ENCODE results near the gene RAB28.

Gene RAB28

GRCh38 chr4:13483136-13483767, 888 bp downstream of the RAB28 start:
- no peak for ATAC-seq

GRCh38 chr4:13481569-13481968, 2.6 kb downstream of the RAB28 start:
- Mint-ChIP-seq H3K9me3 (no peaks in the 10 kb centered on the region), H3K27me3 (no peaks in the 10 kb centered on the region), H3K4me1 (peaks cover 36% of the 10 kb centered on the region), H3K36me3 (ENCODE audit: low read depth) (peaks cover 5% of the 10 kb centered on the region), H3K27ac (no peak overlapping the region), H3K4me3 (peak overlapping the region; percentile 47)
- DNase-seq, result no peak
- ATAC-seq, result no peak

More at GRCh38 chr4:13483136-13483767, 888 bp downstream of the RAB28 start:
- Mint-ChIP-seq H3K9me3 (no peaks in the 10 kb centered on the region), H3K27me3 (peaks cover 6% of the 10 kb centered on the region), H3K36me3 (ENCODE audit: low read depth) (peaks cover 3% of the 10 kb centered on the region), H3K4me1 (peaks cover 34% of the 10 kb centered on the region), H3K27ac (peak overlapping the region; percentile 52), H3K4me3 (peak overlapping the region; percentile 86)
- no peak for DNase-seq

GRCh38 chr4:13478707-13479106, 5.4 kb downstream of the RAB28 start:
- Mint-ChIP-seq H3K27ac (no peak overlapping the region), H3K9me3 (no peaks in the 10 kb centered on the region), H3K27me3 (no peaks in the 10 kb centered on the region), H3K4me1 (peaks cover 37% of the 10 kb centered on the region), H3K36me3 (ENCODE audit: low read depth) (peaks cover 9% of the 10 kb centered on the region), H3K4me3 (no peak overlapping the region)
- no peak for ATAC-seq
- no peak for DNase-seq

- Mint-ChIP-seq H3K4me1 (peaks cover 33% of the 10 kb centered on the region), H3K27me3 (no peaks in the 10 kb centered on the region)
Measured at GRCh38 chr4:13478131-13478530, 6.0 kb downstream of the RAB28 start.

GRCh38 chr4:13476915-13477314, 7.2 kb downstream of the RAB28 start:
- ATAC-seq (peak; percentile 63), DNase-seq (no peak)
- Mint-ChIP-seq H3K27me3 (no peaks in the 10 kb centered on the region), H3K36me3 (ENCODE audit: low read depth) (peaks cover 9% of the 10 kb centered on the region), H3K9me3 (no peaks in the 10 kb centered on the region), H3K4me3 (no peak overlapping the region), H3K4me1 (peaks cover 22% of the 10 kb centered on the region), H3K27ac (no peak overlapping the region)

More at GRCh38 chr4:13478131-13478530, 6.0 kb downstream of the RAB28 start:
- no peak for DNase-seq
- ATAC-seq, result no peak
- Mint-ChIP-seq H3K4me3 (no peak overlapping the region), H3K36me3 (ENCODE audit: low read depth) (peaks cover 9% of the 10 kb centered on the region), H3K9me3 (no peaks in the 10 kb centered on the region), H3K27ac (no peak overlapping the region)

GRCh38 chr4:13476152-13476551, 8.0 kb downstream of the RAB28 start:
- ATAC-seq (no peak), DNase-seq (no peak)
- Mint-ChIP-seq H3K27ac (no peak overlapping the region), H3K4me1 (peaks cover 15% of the 10 kb centered on the region), H3K9me3 (no peaks in the 10 kb centered on the region), H3K36me3 (ENCODE audit: low read depth) (peaks cover 13% of the 10 kb centered on the region), H3K27me3 (no peaks in the 10 kb centered on the region), H3K4me3 (no peak overlapping the region)

- Mint-ChIP-seq H3K4me3 (no peak overlapping the region), H3K4me1 (peaks cover 10% of the 10 kb centered on the region), H3K9me3 (no peaks in the 10 kb centered on the region), H3K27ac (no peak overlapping the region), H3K27me3 (no peaks in the 10 kb centered on the region), H3K36me3 (ENCODE audit: low read depth) (peaks cover 17% of the 10 kb centered on the region)
- DNase-seq, result no peak
- no peak for ATAC-seq
Measured at GRCh38 chr4:13471400-13471799, 12.7 kb downstream of the RAB28 start.

GRCh38 chr4:13470379-13470778, 13.8 kb downstream of the RAB28 start:
- no peaks in the 10 kb centered on the region for H3K27me3 Mint-ChIP-seq
- H3K4me3 Mint-ChIP-seq, result no peak overlapping the region
- peaks cover 26% of the 10 kb centered on the region for H3K36me3 Mint-ChIP-seq (ENCODE audit: low read depth)
- no peak overlapping the region for H3K27ac Mint-ChIP-seq
- no peak for DNase-seq
- H3K9me3 Mint-ChIP-seq, result peaks cover 8% of the 10 kb centered on the region
- no peak for ATAC-seq
- peaks cover 11% of the 10 kb centered on the region for H3K4me1 Mint-ChIP-seq

GRCh38 chr4:13464973-13465372, 19.2 kb downstream of the RAB28 start:
- H3K4me1 Mint-ChIP-seq, result peaks cover 18% of the 10 kb centered on the region
- no peak for ATAC-seq
- DNase-seq, result no peak
- H3K36me3 Mint-ChIP-seq (ENCODE audit: low read depth), result peaks cover 40% of the 10 kb centered on the region
- H3K4me3 Mint-ChIP-seq, result no peak overlapping the region
- no peak overlapping the region for H3K27ac Mint-ChIP-seq
- peaks cover 8% of the 10 kb centered on the region for H3K9me3 Mint-ChIP-seq
- H3K27me3 Mint-ChIP-seq, result no peaks in the 10 kb centered on the region

- H3K27me3 Mint-ChIP-seq, result no peaks in the 10 kb centered on the region
- peaks cover 18% of the 10 kb centered on the region for H3K4me1 Mint-ChIP-seq
- peaks cover 8% of the 10 kb centered on the region for H3K9me3 Mint-ChIP-seq
- H3K4me3 Mint-ChIP-seq, result no peak overlapping the region
- H3K36me3 Mint-ChIP-seq (ENCODE audit: low read depth), result peaks cover 44% of the 10 kb centered on the region
- DNase-seq (no peak), ATAC-seq (no peak)
- no peak overlapping the region for H3K27ac Mint-ChIP-seq
Measured at GRCh38 chr4:13464543-13464942, 19.6 kb downstream of the RAB28 start.

- peaks cover 50% of the 10 kb centered on the region for H3K36me3 Mint-ChIP-seq (ENCODE audit: low read depth)
- DNase-seq, result no peak
- ATAC-seq, result no peak
- no peaks in the 10 kb centered on the region for H3K27me3 Mint-ChIP-seq
- H3K4me3 Mint-ChIP-seq, result no peak overlapping the region
- H3K4me1 Mint-ChIP-seq, result peaks cover 14% of the 10 kb centered on the region
- peaks cover 8% of the 10 kb centered on the region for H3K9me3 Mint-ChIP-seq
- no peak overlapping the region for H3K27ac Mint-ChIP-seq
Measured at GRCh38 chr4:13461191-13461905, 22.8 kb downstream of the RAB28 start.

- no peak for DNase-seq
- no peak for ATAC-seq
- Mint-ChIP-seq H3K9me3 (peaks cover 24% of the 10 kb centered on the region), H3K4me1 (peaks cover 18% of the 10 kb centered on the region), H3K4me3 (no peak overlapping the region), H3K36me3 (ENCODE audit: low read depth) (peaks cover 39% of the 10 kb centered on the region), H3K27me3 (no peaks in the 10 kb centered on the region), H3K27ac (no peak overlapping the region)
Measured at GRCh38 chr4:13455411-13455810, 28.7 kb downstream of the RAB28 start.

- Mint-ChIP-seq H3K36me3 (ENCODE audit: low read depth) (peaks cover 36% of the 10 kb centered on the region), H3K27ac (no peak overlapping the region), H3K9me3 (peaks cover 24% of the 10 kb centered on the region), H3K27me3 (no peaks in the 10 kb centered on the region), H3K4me3 (no peak overlapping the region), H3K4me1 (peaks cover 18% of the 10 kb centered on the region)
- no peak for ATAC-seq
- DNase-seq, result no peak
Measured at GRCh38 chr4:13454786-13455185, 29.4 kb downstream of the RAB28 start.

GRCh38 chr4:13452927-13453579, 31.1 kb downstream of the RAB28 start:
- no peak for ATAC-seq
- Mint-ChIP-seq H3K27ac (peak overlapping the region; percentile 14), H3K4me3 (no peak overlapping the region), H3K4me1 (peaks cover 18% of the 10 kb centered on the region), H3K9me3 (peaks cover 24% of the 10 kb centered on the region), H3K36me3 (ENCODE audit: low read depth) (peaks cover 24% of the 10 kb centered on the region), H3K27me3 (no peaks in the 10 kb centered on the region)
- DNase-seq, result no peak

- H3K4me1 Mint-ChIP-seq, result peaks cover 18% of the 10 kb centered on the region
- DNase-seq (no peak), ATAC-seq (no peak)
- H3K27ac Mint-ChIP-seq, result no peak overlapping the region
- H3K36me3 Mint-ChIP-seq (ENCODE audit: low read depth), result peaks cover 30% of the 10 kb centered on the region
- peaks cover 35% of the 10 kb centered on the region for H3K9me3 Mint-ChIP-seq
- H3K27me3 Mint-ChIP-seq, result no peaks in the 10 kb centered on the region
- no peak overlapping the region for H3K4me3 Mint-ChIP-seq
Measured at GRCh38 chr4:13449590-13449989, 34.5 kb downstream of the RAB28 start.
